HepG2 (cell line): Measurements from ENCODE around the gene KCNK5. TPM values are rescaled to one million over a fixed set of nuclear protein-coding genes. Genes with fewer than 3 reads are reported as not detected.

ENCODE experiments used
- ATAC-seq: fragments of 200-7000 bp; cut with Tn5 transposase; 3 replicates; pipeline ENCODE4 v1.9.1; 2020; ENCODE audit warnings: mild to moderate bottlenecking, moderate library complexity
- BruUV-seq: library from RNA; stranded (reverse); fragments of 400-500 nt; replicated peaks from 2 replicates; lab custom pipeline; 2021; lab: Mats Ljungman, UMichigan
- CTCF ChIA-PET: fragments of 300-600 bp; formaldehyde crosslinking; extraction: SDS; loops from one replicate; lab custom pipeline; 2021; ENCODE audit warnings: low total read pairs, inconsistent platforms, low intra/inter-chr PET ratio; lab: Yijun Ruan, JAX
- POLR2A ChIA-PET: fragments of 350-600 bp; sonication (Branson Sonifier 250); formaldehyde crosslinking; loops from one replicate; lab custom pipeline; 2020; ENCODE audit warnings: antibody characterized with exemption, inconsistent platforms; lab: Yijun Ruan, JAX
- DNase-seq: peaks from one replicate; pipeline ENCODE4 v3.0.0-alpha.2; 2015; ENCODE audit warnings: low spot score
- FAIRE-seq: peaks from 3 replicates; lab custom pipeline; 2011; peaks lifted over from hg19 to GRCh38; lab: Jason Lieb, UNC
- H2AFZ ChIP-seq: one replicate; pipeline ENCODE4 v1.6.1; 2011; ENCODE audit warnings: low read length, inconsistent platforms
- H3K27ac ChIP-seq: fragments of 300-600 bp; 3 replicates; pipeline ENCODE4 v1.8.0; 2011; ENCODE audit warnings: mixed run types, mild to moderate bottlenecking, mixed read lengths, low read length, inconsistent platforms; ENCODE audit not compliant: insufficient read depth; ENCODE audit errors: extremely low read length
- H3K27me3 ChIP-seq, 2 experiments: fragments of 200-600 bp in 1 of 2; 2 replicates in 1 of 2; 3 replicates in 1 of 2; pipeline versions ENCODE4 v1.6.0 to v1.8.0; 2011; ENCODE audit warnings: low read length in 2 of 2, mild to moderate bottlenecking in 2 of 2, moderate library complexity in 2 of 2, inconsistent platforms in 1 of 2; ENCODE audit not compliant: insufficient read depth in 2 of 2, control insufficient read depth in 1 of 2
- H3K36me3 ChIP-seq, 2 experiments: fragments of 200-600 bp in 1 of 2; replicated peaks in 1 of 2; 2 replicates in 1 of 2; 3 replicates in 1 of 2; pipeline versions ENCODE4 v1.5.1 to v1.8.0; 2011; ENCODE audit warnings: low read length in 2 of 2, inconsistent platforms in 1 of 2; ENCODE audit not compliant: insufficient read depth in 2 of 2, control insufficient read depth in 1 of 2
- H3K4me1 ChIP-seq: 2 replicates; pipeline ENCODE4 v1.5.1; 2012; ENCODE audit warnings: low read length, inconsistent platforms; ENCODE audit not compliant: insufficient read depth
- H3K4me2 ChIP-seq: 2 replicates; pipeline ENCODE4 v1.6.0; 2011; ENCODE audit warnings: low read depth, low read length, inconsistent platforms
- H3K4me3 ChIP-seq, 3 experiments: fragments of 200-600 bp in 1 of 3; sonication (generic), shearing (Covaris generic) in 1 of 3; replicated peaks in 1 of 3; 2 replicates each; pipeline ENCODE4 v1.5.1; 2011 to 2016; ENCODE audit warnings: low read length in 3 of 3, inconsistent platforms in 2 of 3, low read depth in 2 of 3, mild to moderate bottlenecking in 2 of 3, control low read depth in 1 of 3, mixed read lengths in 1 of 3; ENCODE audit not compliant: insufficient read depth in 1 of 3
- H3K79me2 ChIP-seq: one replicate; pipeline ENCODE4 v1.6.1; 2011; ENCODE audit warnings: low read length, inconsistent platforms; ENCODE audit not compliant: insufficient read depth
- H3K9ac ChIP-seq: 2 replicates; pipeline ENCODE4 v1.6.0; 2011; ENCODE audit warnings: mild to moderate bottlenecking, low read depth, low read length, inconsistent platforms; ENCODE audit not compliant: insufficient read depth
- H3K9me3 ChIP-seq: 2 replicates; pipeline ENCODE4 v1.5.1; 2012; ENCODE audit warnings: mild to moderate bottlenecking, low read length
- H4K20me1 ChIP-seq: 2 replicates; pipeline ENCODE4 v1.6.0; 2011; ENCODE audit warnings: inconsistent platforms, mild to moderate bottlenecking, low read length, moderate library complexity; ENCODE audit not compliant: insufficient read depth
- AHDC1 ChIP-seq: sonication (generic); formaldehyde crosslinking; IDR thresholded peaks from 2 replicates; pipeline ENCODE4 v1.5.1; 2020; ENCODE audit warnings: mild to moderate bottlenecking, missing genetic modification reagents, borderline replicate concordance
- DPF2 ChIP-seq: sonication (generic); formaldehyde crosslinking; IDR thresholded peaks from 2 replicates; pipeline ENCODE4 v1.4.0; 2020; ENCODE audit warnings: mild to moderate bottlenecking, low read depth, missing genetic modification reagents, borderline replicate concordance
- HOMEZ ChIP-seq: IDR thresholded peaks from 2 replicates; pipeline ENCODE4 v1.6.1; 2016; ENCODE audit warnings: low read depth
- KDM5A ChIP-seq: fragments of 200-600 bp; sonication (generic); IDR thresholded peaks from 2 replicates; pipeline ENCODE4 v1.7.0; 2018; ENCODE audit warnings: antibody characterized with exemption, mild to moderate bottlenecking, low read length, borderline replicate concordance
- RXRA ChIP-seq: sonication (generic); formaldehyde crosslinking; IDR thresholded peaks from 2 replicates; pipeline ENCODE4 v1.5.1; 2020; ENCODE audit warnings: missing genetic modification reagents
- ZBTB25 ChIP-seq: IDR thresholded peaks from 2 replicates; pipeline ENCODE4 v1.6.1; 2018; ENCODE audit warnings: missing genetic modification reagents
- WGBS: methylation state at CpG from one replicate; pipeline ENCODE4 v1.1.6; 2017; ENCODE audit warnings: low lambda C conversion rate; 5-methylcytosine and 5-hydroxymethylcytosine counted together
- in situ Hi-C: cut with HindIII; loops from 2 replicates; pipeline ENCODE4 v1.10.0; 2017; ENCODE audit warnings: low pct_unique_long_range_greater_than_20kb; ENCODE audit not compliant: extremely low pct_ligation_motif_present
- intact Hi-C: fragments of 100-400 bp; cut with micrococcal nuclease; formaldehyde crosslinking; loops from one replicate; pipeline ENCODE4 v1.10.0; 2022; ENCODE audit not compliant: unreplicated experiment
- polyA plus RNA-seq, 8 experiments: library from polyadenylated mRNA; depleted of rRNA in 3 of 8; stranded (reverse) in 7 of 8; unstranded in 1 of 8; fragments of >200 nt; fragmentation: Illumina TruSeq in 4 of 8; extraction: Trizol in 4 of 8; gene quantifications; 2 replicates each; pipeline versions ENCODE4 v1.2.1 to v1.2.3, GENCODE V29; 2011 to 2016; ENCODE audit warnings: low read depth in 4 of 8, missing spikeins in 1 of 8, mixed read lengths in 1 of 8; ENCODE audit not compliant: insufficient read depth in 1 of 8
- total RNA-seq, 5 experiments: library from RNA; depleted of rRNA; stranded (reverse); fragments of >200 nt; fragmentation: Illumina TruSeq; extraction: Trizol; gene quantifications; 2 replicates each; pipeline ENCODE4 v1.2.3, GENCODE V29; 2016; ENCODE audit warnings: low read depth in 1 of 5

Gene KCNK5
- total and polyA plus RNA-seq, 2 of the 13 experiments (the other 11 are each of a cell fraction or from before 2014, with no cell fraction given): 0.04 TPM; not detected in 1

- ChIA-PET POLR2A (no interaction called here), CTCF (no interaction called here)
- Histone ChIP-seq H3K4me2 (no peak overlapping the region), H3K4me1 (no peaks in the 10 kb centered on the region), H4K20me1 (no peaks in the 10 kb centered on the region), H3K36me3 (no peaks in the 10 kb centered on the region), H3K9ac (no peak overlapping the region), H3K79me2 (no peaks in the 10 kb centered on the region), H3K27me3 (no peaks in the 10 kb centered on the region), H3K4me3 (no peak overlapping the region), H3K9me3 (peaks cover 15% of the 10 kb centered on the region), H3K27ac (no peak overlapping the region), H2AFZ (no peak overlapping the region)
- BruUV-seq: no TSS peak
- intact Hi-C loops: no loop called here
- in situ Hi-C loops: no loop called here
- DNase-seq: no peak
- no peak for FAIRE-seq
- TF ChIP-seq RXRA (CRISPR knock-in tag) (no peak), HOMEZ (no peak), KDM5A (no peak), ZBTB25 (CRISPR knock-in tag) (no peak), DPF2 (no peak)
- no peak for ATAC-seq
- 69% methylated on average over 8 of the region's 8 CpGs for WGBS
Observed at GRCh38 chr6:39178235-39178634, 51.0 kb downstream of the KCNK5 start.

- Histone ChIP-seq H4K20me1 (no peaks in the 10 kb centered on the region), H3K4me1 (no peaks in the 10 kb centered on the region), H3K9me3 (peaks cover 16% of the 10 kb centered on the region), H3K4me3 (no peak overlapping the region), H2AFZ (no peak overlapping the region), H3K36me3 (no peaks in the 10 kb centered on the region), H3K4me2 (no peak overlapping the region), H3K27me3 (no peaks in the 10 kb centered on the region), H3K79me2 (no peaks in the 10 kb centered on the region), H3K9ac (no peak overlapping the region), H3K27ac (no peak overlapping the region)
- 18% methylated on average over 1 of the region's 1 CpG for WGBS
- POLR2A ChIA-PET: no interaction called here
- DNase-seq (no peak), ATAC-seq (no peak), FAIRE-seq (no peak)
- intact Hi-C loops: no loop called here
- no peak for TF ChIP-seq AHDC1 (CRISPR knock-in tag)
- in situ Hi-C loops: no loop called here
- CTCF ChIA-PET: no interaction called here
- no TSS peak for BruUV-seq
Observed at GRCh38 chr6:39177130-39177529, 52.1 kb downstream of the KCNK5 start.
